GM12878 (cell line): ENCODE data around the gene WDHD1. TPM values are rescaled to one million over a fixed set of nuclear protein-coding genes. Genes with fewer than 3 reads are reported as not detected.

Source experiments
- ATAC-seq: fragments of 200-7000 bp; cut with Tn5 transposase; 3 replicates; pipeline ENCODE4 v1.9.1; 2020; ENCODE audit warnings: mild to moderate bottlenecking, moderate library complexity
- BruUV-seq: library from RNA; stranded (reverse); fragments of 400-500 nt; replicated peaks from 2 replicates; lab custom pipeline; 2021; lab: Mats Ljungman, UMichigan
- CTCF ChIA-PET: fragments of 300-600 bp; sonication (Branson Sonifier 250); formaldehyde crosslinking; extraction: SDS; loops from one replicate; lab custom pipeline; 2021; ENCODE audit warnings: inconsistent platforms; lab: Yijun Ruan, JAX
- POLR2A ChIA-PET: fragments of 350-600 bp; formaldehyde crosslinking; extraction: SDS; loops from one replicate; lab custom pipeline; 2021; ENCODE audit warnings: inconsistent platforms; lab: Charles Lee
- RAD21 ChIA-PET: fragments of 300-600 bp; sonication (Branson Sonifier 250); formaldehyde crosslinking; loops from one replicate; lab custom pipeline; 2023; ENCODE audit warnings: antibody characterized with exemption; ENCODE audit not compliant: unreplicated experiment; lab: Charles Lee
- SMC1A ChIA-PET: fragments of 300-600 bp; sonication (Branson Sonifier 250); formaldehyde crosslinking; loops from one replicate; lab custom pipeline; 2023; ENCODE audit not compliant: unreplicated experiment, uncharacterized antibody; lab: Charles Lee
- DNase-seq: peaks from one replicate; pipeline ENCODE4 v3.0.0-alpha.2; 2011; ENCODE audit warnings: low read depth, low spot score
- FAIRE-seq: peaks from 3 replicates; lab custom pipeline; 2011; peaks lifted over from hg19 to GRCh38; lab: Jason Lieb, UNC
- H2AFZ ChIP-seq: 2 replicates; pipeline ENCODE4 v1.6.0; 2011; ENCODE audit warnings: low read depth, low read length, control low read depth; ENCODE audit not compliant: control insufficient read depth
- H3K27ac ChIP-seq: 2 replicates; pipeline ENCODE4 v1.5.1; 2011; ENCODE audit warnings: control low read depth; ENCODE audit not compliant: control insufficient read depth, insufficient read depth
- H3K27me3 ChIP-seq, 2 experiments: replicated peaks in 1 of 2; 2 replicates each; pipeline versions ENCODE4 v1.6.0 to v1.6.1; 2011; ENCODE audit warnings: low read length in 1 of 2; ENCODE audit not compliant: control insufficient read depth in 2 of 2, insufficient read depth in 2 of 2
- H3K36me3 ChIP-seq, 2 experiments: 2 replicates each; pipeline ENCODE4 v1.5.1; 2011; ENCODE audit warnings: low read length in 1 of 2; ENCODE audit not compliant: control insufficient read depth in 2 of 2, insufficient read depth in 2 of 2
- H3K4me1 ChIP-seq: 2 replicates; pipeline ENCODE4 v1.6.1; 2011; ENCODE audit warnings: mild to moderate bottlenecking, low read length, moderate library complexity, mixed read lengths; ENCODE audit not compliant: control insufficient read depth, insufficient read depth
- H3K4me2 ChIP-seq: 2 replicates; pipeline ENCODE4 v1.6.0; 2011; ENCODE audit warnings: control low read depth; ENCODE audit not compliant: control insufficient read depth, insufficient read depth
- H3K4me3 ChIP-seq: fragments of 200-600 bp; sonication (generic); 2 replicates; pipeline ENCODE4 v1.5.1; 2016
- H3K79me2 ChIP-seq: 2 replicates; pipeline ENCODE4 v1.6.0; 2011; ENCODE audit warnings: low read length; ENCODE audit not compliant: control insufficient read depth, insufficient read depth
- H3K9ac ChIP-seq: 2 replicates; pipeline ENCODE4 v1.8.0; 2011; ENCODE audit warnings: low read length, control low read depth, mixed read lengths; ENCODE audit not compliant: control insufficient read depth, insufficient read depth
- H3K9me3 ChIP-seq: replicated peaks from 3 replicates; pipeline ENCODE4 v1.5.1; 2011; ENCODE audit warnings: mild to moderate bottlenecking, low read length; ENCODE audit not compliant: control insufficient read depth, insufficient read depth
- H4K20me1 ChIP-seq: 2 replicates; pipeline ENCODE4 v1.6.0; 2011; ENCODE audit not compliant: control insufficient read depth, insufficient read depth
- BACH1 ChIP-seq: fragments of 450-650 bp; IDR thresholded peaks from 2 replicates; pipeline ENCODE4 v1.6.1; 2017; ENCODE audit warnings: mild to moderate bottlenecking, borderline replicate concordance
- BRCA1 ChIP-seq: IDR thresholded peaks from 2 replicates; pipeline ENCODE4 v1.6.1; 2011; ENCODE audit warnings: low read depth, low read length, improper control_type of control experiment
- CBFB ChIP-seq: IDR thresholded peaks from 2 replicates; pipeline ENCODE4 v1.6.1; 2016; ENCODE audit warnings: antibody characterized with exemption, low read depth
- CEBPZ ChIP-seq: fragments of 150-350 bp; IDR thresholded peaks from 2 replicates; pipeline ENCODE4 v1.6.1; 2016; ENCODE audit warnings: low read depth, low read length
- EED ChIP-seq: sonication (generic); IDR thresholded peaks from 2 replicates; pipeline ENCODE4 v1.6.1; 2016; ENCODE audit warnings: antibody characterized with exemption, low read depth
- ESRRA ChIP-seq: IDR thresholded peaks from 2 replicates; pipeline ENCODE4 v1.6.1; 2012; ENCODE audit warnings: mild to moderate bottlenecking, low read length, improper control_type of control experiment
- GABPA ChIP-seq: IDR thresholded peaks from 2 replicates; pipeline ENCODE4 v1.6.1; 2014; ENCODE audit warnings: antibody characterized with exemption, low read depth, mild to moderate bottlenecking, inconsistent platforms
- HDAC6 ChIP-seq: fragments of 200-600 bp; sonication (generic); IDR thresholded peaks from one replicate; pipeline ENCODE4 v1.8.0; 2017; ENCODE audit warnings: antibody characterized with exemption; ENCODE audit not compliant: unreplicated experiment
- IKZF1 ChIP-seq: fragments of 450-650 bp; conservative IDR thresholded peaks from 2 replicates; pipeline ENCODE4 v1.6.1; 2017; ENCODE audit warnings: antibody characterized with exemption, mild to moderate bottlenecking
- KDM1A ChIP-seq: fragments of 200-600 bp; sonication (generic); IDR thresholded peaks from 2 replicates; pipeline ENCODE4 v1.6.1; 2016; ENCODE audit warnings: borderline replicate concordance
- RBBP5 ChIP-seq: fragments of 200-600 bp; sonication (generic); conservative IDR thresholded peaks from 2 replicates; pipeline ENCODE4 v1.6.1; 2016
- RELB ChIP-seq: fragments of 450-650 bp; IDR thresholded peaks from 2 replicates; pipeline ENCODE4 v1.6.1; 2017; ENCODE audit warnings: low read depth, mild to moderate bottlenecking, moderate library complexity
- SKIL ChIP-seq: fragments of 450-650 bp; IDR thresholded peaks from 2 replicates; pipeline ENCODE4 v1.6.1; 2017; ENCODE audit warnings: mild to moderate bottlenecking, low read depth, inconsistent platforms; ENCODE audit not compliant: poor library complexity, severe bottlenecking
- STAT1 ChIP-seq: fragments of 450-650 bp; conservative IDR thresholded peaks from 2 replicates; pipeline ENCODE4 v1.6.1; 2014; ENCODE audit warnings: antibody characterized with exemption, mild to moderate bottlenecking
- TCF3 ChIP-seq: IDR thresholded peaks from 2 replicates; pipeline ENCODE4 v1.6.1; 2012; ENCODE audit warnings: low read depth, mild to moderate bottlenecking, low read length, borderline replicate concordance; ENCODE audit not compliant: insufficient read depth
- WRNIP1 ChIP-seq: IDR thresholded peaks from 2 replicates; pipeline ENCODE4 v1.6.1; 2011; ENCODE audit warnings: low read depth, low read length, improper control_type of control experiment, borderline replicate concordance
- ZNF207 ChIP-seq: fragments of 450-650 bp; IDR thresholded peaks from 2 replicates; pipeline ENCODE4 v1.6.1; 2014; ENCODE audit warnings: antibody characterized with exemption, mild to moderate bottlenecking, borderline replicate concordance
- ZNF622 ChIP-seq: fragments of 450-650 bp; IDR thresholded peaks from 2 replicates; pipeline ENCODE4 v1.6.1; 2017; ENCODE audit warnings: mild to moderate bottlenecking, inconsistent platforms
- in situ Hi-C: fragments of 300-500 bp; cut with MboI; formaldehyde crosslinking; loops from 9 replicates; pipeline ENCODE4 v1.14.3; 2018; ENCODE audit warnings: mixed read lengths
- intact Hi-C: fragments of 100-400 bp; cut with micrococcal nuclease; formaldehyde crosslinking; loops from one replicate; pipeline ENCODE4 v1.14.2; 2022; ENCODE audit not compliant: unreplicated experiment
- polyA plus RNA-seq, 11 experiments: library from polyadenylated mRNA; depleted of rRNA in 4 of 11; unstranded in 6 of 11; stranded (reverse) in 5 of 11; fragments of >200 nt; fragmentation: Nextera tagmentation in 4 of 11; fragmentation: Illumina TruSeq in 1 of 11; extraction: Ambion mirVana in 4 of 11; extraction: Trizol in 1 of 11; gene quantifications; 1 replicate in 1 of 11; 2 replicates in 10 of 11; pipeline versions ENCODE4 v1.2.1 to v1.2.3, GENCODE V29; 2011 to 2016; ENCODE audit warnings: inconsistent platforms in 2 of 11, missing spikeins in 2 of 11, low read depth in 1 of 11
- total RNA-seq, 4 experiments: library from RNA; depleted of rRNA in 3 of 4; stranded (reverse); fragments of >200 nt in 3 of 4; fragmentation: Illumina TruSeq in 1 of 4; extraction: Trizol in 1 of 4; gene quantifications; 2 replicates each; pipeline versions ENCODE4 v1.2.1 to v1.2.3, GENCODE V29; 2013 to 2021

Gene WDHD1
- total and polyA plus RNA-seq, 10 of the 15 experiments (the other 5 are each of a cell fraction or from before 2014, with no cell fraction given), result 11.3 to 50.5 (median 32.6) TPM

DNA sequence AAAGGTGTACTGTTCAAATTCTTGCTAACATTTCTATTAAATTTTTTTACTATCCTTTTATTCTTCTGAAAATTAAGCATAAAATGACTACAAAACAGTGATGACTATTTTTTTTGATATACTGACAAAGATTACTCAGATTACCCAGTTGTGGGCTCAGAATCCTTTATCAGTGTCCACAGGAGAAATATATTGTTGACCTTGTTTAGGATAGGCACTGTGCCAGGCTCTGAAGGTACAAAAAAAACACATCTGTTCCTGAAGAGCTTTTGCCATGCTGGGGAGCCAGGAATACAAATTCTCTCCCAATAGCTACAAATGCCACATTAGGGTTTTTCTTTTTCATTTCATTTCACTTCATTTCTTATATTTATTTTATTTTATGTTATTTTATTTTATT is 97.3 kb downstream of the WDHD1 start:
- POLR2A ChIA-PET, result no interaction called here
- no peak for ATAC-seq

More for the DNA sequence above, 97.3 kb downstream of the WDHD1 start:
- H3K9ac ChIP-seq, result no peak overlapping the region
- in situ Hi-C loops, result no loop called here
- TF ChIP-seq ESRRA (no peak), WRNIP1 (no peak), KDM1A (no peak), IKZF1 (no peak), GABPA (no peak), HDAC6 (no peak), STAT1 (no peak), BACH1 (no peak), TCF3 (no peak), SKIL (no peak), CBFB (no peak), EED (no peak), BRCA1 (no peak), RBBP5 (no peak), ZNF622 (no peak), RELB (no peak), CEBPZ (no peak), ZNF207 (no peak)
- TF ChIP-seq, all 136 proteins: peak for 0
- Histone ChIP-seq H3K27me3 (no peaks in the 10 kb centered on the region), H3K4me2 (no peak overlapping the region), H3K4me1 (no peaks in the 10 kb centered on the region), H2AFZ (no peak overlapping the region), H3K36me3 (no peaks in the 10 kb centered on the region), H3K27ac (no peak overlapping the region), H4K20me1 (no peaks in the 10 kb centered on the region), H3K79me2 (no peaks in the 10 kb centered on the region), H3K4me3 (no peak overlapping the region), H3K9me3 (no peaks in the 10 kb centered on the region)
- RAD21 ChIA-PET, result no interaction called here
- intact Hi-C loops, result no loop called here
- CTCF ChIA-PET, result no interaction called here
- DNase-seq (no peak), FAIRE-seq (no peak)
- no TSS peak for BruUV-seq
- SMC1A ChIA-PET, result no interaction called here
